RWPE1 (cell line): ENCODE measurements around the gene ATP2B3.

Experiments used
- CTCF ChIA-PET: fragments of 350-600 bp; sonication (Branson Sonifier 250); formaldehyde crosslinking; extraction: SDS; loops from one replicate; lab custom pipeline; 2021; lab: Yijun Ruan, JAX
- POLR2A ChIA-PET: fragments of 400-600 bp; formaldehyde crosslinking; extraction: SDS; loops from one replicate; lab custom pipeline; 2020; ENCODE audit warnings: antibody characterized with exemption; ENCODE audit not compliant: low non-redundant PET; lab: Yijun Ruan, JAX
- DNase-seq: peaks from one replicate; pipeline ENCODE4 v3.0.0; 2012; ENCODE audit warnings: low spot score
- H3K27ac ChIP-seq: fragments of 450-650 bp; 2 replicates; pipeline ENCODE4 v1.5.1; 2017
- TF ChIP-seq, protein P1 (sequence below): fragments of 450-650 bp; conservative IDR thresholded peaks from 2 replicates; pipeline ENCODE4 v1.5.1; 2017; ENCODE audit warnings: low read depth, mild to moderate bottlenecking

Gene ATP2B3

DNA sequence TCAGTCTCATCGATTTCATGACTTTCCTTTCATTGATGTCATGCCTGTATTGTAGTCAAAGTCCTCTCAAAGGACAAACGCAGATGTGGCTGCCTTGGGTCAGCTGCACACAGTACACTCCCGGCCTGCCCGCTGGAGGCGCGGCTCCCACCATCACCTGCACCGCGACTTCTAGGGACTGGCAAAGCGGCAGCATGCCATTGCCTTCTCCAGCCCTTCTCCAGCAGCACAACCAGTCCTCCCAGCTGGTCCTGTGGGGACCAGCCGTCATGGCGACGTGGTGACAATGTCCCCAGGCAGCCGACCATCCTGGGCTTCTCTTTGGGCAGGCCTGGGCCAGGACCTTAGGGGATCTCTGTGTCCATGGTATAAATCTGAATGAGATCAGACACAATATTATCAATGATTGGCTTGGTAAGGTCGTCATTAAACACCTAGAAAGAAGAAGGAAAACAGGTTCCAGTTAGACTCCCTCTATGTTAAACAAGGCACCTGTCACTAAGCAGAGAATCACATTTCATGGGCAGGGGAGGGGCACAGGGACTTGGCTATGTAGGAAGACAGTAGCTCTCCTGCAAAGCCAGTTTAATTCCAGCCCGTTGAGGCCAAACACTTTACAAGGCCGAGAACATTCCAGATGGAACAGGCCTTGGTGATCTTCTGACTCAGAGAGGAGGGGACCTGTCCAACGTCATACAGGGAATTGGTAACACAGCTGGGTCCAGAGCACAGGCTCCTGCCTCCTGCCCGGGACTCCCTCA, 70.8 kb downstream of the ATP2B3 start:
- ChIA-PET CTCF (no interaction called here), POLR2A (no interaction called here)
- TF ChIP-seq, protein P1, sequence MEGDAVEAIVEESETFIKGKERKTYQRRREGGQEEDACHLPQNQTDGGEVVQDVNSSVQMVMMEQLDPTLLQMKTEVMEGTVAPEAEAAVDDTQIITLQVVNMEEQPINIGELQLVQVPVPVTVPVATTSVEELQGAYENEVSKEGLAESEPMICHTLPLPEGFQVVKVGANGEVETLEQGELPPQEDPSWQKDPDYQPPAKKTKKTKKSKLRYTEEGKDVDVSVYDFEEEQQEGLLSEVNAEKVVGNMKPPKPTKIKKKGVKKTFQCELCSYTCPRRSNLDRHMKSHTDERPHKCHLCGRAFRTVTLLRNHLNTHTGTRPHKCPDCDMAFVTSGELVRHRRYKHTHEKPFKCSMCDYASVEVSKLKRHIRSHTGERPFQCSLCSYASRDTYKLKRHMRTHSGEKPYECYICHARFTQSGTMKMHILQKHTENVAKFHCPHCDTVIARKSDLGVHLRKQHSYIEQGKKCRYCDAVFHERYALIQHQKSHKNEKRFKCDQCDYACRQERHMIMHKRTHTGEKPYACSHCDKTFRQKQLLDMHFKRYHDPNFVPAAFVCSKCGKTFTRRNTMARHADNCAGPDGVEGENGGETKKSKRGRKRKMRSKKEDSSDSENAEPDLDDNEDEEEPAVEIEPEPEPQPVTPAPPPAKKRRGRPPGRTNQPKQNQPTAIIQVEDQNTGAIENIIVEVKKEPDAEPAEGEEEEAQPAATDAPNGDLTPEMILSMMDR: no peak
- H3K27ac ChIP-seq: no peak overlapping the region
- no peak for DNase-seq

DNA sequence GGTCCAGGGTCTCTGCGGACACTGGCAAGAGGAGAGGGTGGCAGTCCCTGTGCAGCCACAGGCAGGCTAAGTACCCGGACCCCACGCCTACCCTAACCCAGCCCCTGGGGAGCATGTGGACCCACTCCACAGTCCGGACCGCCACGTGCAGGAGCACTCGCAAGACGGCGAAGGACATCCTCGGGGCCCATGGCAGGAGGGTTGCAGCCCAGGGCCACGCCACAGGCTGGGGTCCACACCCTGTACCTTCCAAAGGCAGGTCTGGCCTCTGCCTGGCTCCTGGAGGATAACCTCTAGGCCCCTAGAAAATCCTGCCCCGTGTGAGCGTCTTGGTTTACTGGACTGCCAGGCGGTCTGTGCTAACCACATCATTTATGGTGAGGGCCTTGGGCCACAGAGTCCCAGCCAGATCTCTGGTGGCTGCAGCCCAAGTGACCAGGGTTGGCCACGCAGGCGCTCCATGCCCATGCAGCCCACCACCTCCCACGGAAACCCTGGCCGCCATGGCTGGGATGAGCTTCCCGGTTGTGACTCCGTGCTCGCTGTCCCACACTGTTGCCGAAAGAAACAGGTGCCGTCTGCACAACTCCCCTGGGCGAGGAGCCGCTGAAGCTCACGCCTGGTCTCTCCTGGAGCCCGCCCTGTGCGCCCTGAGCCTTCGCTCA, 71.5 kb downstream of the ATP2B3 start:
- POLR2A ChIA-PET: no interaction called here

DNA sequence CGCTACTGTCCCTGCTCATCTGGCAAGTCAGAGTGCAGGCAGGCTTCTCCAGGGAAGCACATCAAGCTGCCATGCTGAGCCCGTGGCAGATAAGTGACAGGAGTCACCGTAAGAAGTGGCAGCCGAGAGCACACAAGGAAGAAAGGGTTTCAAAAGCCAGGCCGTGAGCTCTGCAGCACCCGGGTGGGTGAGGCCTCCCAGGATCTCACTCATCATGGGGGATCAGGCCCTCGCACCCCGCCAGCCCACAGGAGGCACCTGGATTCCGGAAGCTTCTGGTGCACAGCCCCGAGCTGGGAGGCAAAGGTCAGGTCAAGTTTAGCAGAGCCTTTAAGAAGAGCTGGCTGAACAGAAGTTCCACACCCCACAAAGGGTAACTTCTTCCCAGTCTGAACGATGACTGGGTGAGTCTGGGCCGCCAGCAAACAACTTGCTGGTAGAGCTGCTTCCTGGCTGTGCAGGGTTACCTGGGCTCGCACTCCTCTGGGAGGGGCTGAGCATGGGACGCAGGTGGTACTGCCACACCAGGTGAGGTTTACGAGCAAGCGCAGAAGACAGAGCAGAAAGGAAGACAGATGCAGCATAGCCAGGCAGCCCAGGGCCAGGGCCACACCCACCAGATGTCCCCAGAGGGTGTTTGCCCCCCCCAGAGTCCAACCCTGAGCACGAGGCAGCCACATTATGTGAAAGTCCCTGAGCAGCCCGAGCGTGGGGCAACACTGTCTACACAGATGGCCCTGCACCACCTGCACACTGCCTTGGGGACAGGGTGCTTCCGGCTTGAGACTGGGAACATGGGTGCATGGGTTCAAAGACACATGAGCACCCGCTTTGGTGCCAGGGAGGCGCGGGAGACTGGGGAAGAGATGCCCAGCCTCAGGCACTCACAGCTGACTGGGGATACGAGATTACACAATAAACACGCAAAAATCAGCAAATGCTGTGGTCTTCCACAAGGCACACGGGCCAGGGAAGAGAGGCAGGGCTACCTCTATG, 73.8 kb downstream of the ATP2B3 start:
- DNase-seq: no peak
- CTCF ChIA-PET: no interaction called here
- POLR2A ChIA-PET: no interaction called here
- TF ChIP-seq, protein P1: no peak
- no peak overlapping the region for H3K27ac ChIP-seq

More for the DNA sequence above, 71.5 kb downstream of the ATP2B3 start:
- no peak overlapping the region for H3K27ac ChIP-seq
- DNase-seq: no peak
- TF ChIP-seq, protein P1: no peak
- CTCF ChIA-PET: interaction anchor here (0.6 kb wide), 1 partner anchor 20 kb away, joined by 5 read pairs; no protein-coding TSS in a partner anchor

DNA sequence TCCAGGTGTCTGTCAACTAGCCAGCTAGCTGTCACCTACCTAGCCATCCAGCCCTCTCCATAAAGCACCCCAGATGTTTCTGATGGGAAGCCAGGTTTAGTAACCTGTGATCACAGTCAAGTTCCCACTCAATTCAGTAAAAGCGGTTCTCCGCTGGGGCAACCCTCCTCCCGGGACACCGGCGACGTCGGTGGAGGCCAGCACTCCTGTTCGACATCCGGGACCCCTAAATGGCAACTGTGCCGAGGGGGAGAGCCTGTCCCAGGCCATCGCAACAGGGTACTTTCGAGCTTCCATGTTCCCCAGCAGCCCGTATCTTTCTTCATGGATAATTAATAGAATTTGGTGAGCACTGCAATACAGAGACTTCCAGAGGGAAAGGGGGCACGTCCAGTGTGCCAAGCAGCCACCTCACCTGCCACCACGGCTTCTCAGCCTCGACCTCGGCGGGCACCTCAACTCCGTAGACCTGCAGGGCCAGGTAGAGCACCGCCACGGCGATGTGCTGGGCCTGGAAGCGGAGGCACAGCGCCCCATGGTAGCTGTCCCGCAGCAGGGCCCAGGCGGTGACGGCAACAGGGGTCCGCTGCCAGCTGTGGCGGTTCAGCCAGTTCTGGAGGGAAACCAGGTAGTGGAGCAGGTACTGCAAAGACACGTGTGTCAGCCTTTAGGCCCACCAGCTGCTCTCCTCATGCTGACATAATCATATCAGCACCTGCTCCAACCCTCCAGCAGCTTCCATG, 74.8 kb downstream of the ATP2B3 start:
- no peak overlapping the region for H3K27ac ChIP-seq
- CTCF ChIA-PET: interaction anchor here (0.5 to 0.6 kb wide), 2 partner anchors 18 to 282 kb away, joined by 3 read pairs; no protein-coding TSS in a partner anchor
- POLR2A ChIA-PET: no interaction called here
- no peak for DNase-seq
- TF ChIP-seq, protein P1: no peak

DNA sequence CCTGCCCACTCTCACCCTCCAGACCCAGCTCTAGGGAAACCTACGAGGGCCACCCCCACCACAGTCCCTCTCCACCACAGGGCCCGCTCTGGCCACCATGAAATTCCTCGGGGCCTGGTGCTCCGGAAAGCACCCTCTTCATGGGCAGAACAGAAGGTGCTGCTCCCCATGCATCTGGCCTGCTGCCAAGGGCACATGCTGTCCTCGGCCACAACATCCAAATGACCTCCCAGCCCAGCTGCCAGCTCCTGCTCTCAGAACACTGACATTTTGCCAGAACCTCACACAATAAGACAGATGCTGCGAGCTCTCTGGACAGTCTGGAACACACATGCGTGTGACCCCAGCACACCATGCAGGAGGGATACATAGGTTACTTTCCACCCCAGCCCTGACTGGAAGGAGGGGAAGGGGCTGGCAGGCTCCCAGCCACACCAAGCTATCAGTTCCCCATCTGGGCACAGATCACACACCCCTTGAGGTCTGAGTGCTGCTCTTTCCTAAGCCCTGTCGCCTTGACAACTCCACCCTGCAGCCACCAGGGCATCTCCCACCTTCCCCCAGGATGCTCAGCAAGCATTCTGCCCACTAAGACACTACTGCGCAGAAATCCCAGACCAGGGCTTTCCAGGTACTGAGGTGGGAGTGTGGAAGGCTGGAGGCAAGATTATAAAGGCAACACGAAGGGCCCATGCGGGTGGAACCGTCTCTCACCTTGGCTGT, 75.7 kb downstream of the ATP2B3 start:
- H3K27ac ChIP-seq: no peak overlapping the region
- CTCF ChIA-PET: interaction anchor here (0.5 to 0.6 kb wide), 2 partner anchors 18 to 281 kb away, joined by 3 read pairs; no protein-coding TSS in a partner anchor
- POLR2A ChIA-PET: no interaction called here
- TF ChIP-seq, protein P1: no peak
- DNase-seq: no peak
